Epidermal melanocyte (primary cell): Measurements from ENCODE around the gene GALNS.

ENCODE experiments used
- DNase-seq: peaks from one replicate; pipeline ENCODE4 v3.0.0; 2011; ENCODE audit warnings: low spot score; ENCODE audit not compliant: insufficient read length

The GALNS gene

DNA sequence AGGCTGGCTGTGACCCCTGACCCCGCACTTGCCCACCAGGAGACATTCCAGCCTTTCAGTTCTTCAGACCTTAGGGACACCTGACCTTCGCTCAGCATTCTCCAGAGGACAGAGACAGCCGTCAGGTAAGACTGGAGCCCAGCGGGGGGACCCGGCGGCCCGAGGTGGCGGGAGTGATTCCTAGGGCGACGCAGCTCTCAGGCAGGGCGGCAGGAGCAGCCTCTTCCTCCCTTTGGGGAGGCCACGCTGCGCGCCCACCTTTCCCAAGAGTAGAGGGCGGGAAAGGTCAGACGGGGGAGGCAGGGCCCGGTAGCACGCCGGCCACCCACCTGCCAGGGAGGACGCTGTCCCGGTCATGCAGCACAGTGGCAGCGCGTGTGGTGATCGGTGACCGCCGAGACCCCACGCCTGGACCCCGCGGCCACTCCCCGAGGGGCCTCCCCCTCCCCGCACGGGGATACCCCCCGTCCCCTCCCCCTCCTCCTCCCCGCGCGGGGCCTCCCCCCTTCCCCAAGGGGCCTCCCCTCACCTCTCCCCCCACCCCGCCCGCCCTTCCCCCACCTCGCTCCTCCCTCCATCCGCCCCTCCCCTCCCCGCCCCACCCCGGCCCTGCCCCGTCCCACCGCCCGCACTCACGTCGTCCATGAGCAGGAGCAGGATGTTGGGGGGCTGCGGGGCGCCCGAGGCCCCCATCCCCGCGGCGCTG, 472 bp downstream of the GALNS start:
- no peak for DNase-seq

DNA sequence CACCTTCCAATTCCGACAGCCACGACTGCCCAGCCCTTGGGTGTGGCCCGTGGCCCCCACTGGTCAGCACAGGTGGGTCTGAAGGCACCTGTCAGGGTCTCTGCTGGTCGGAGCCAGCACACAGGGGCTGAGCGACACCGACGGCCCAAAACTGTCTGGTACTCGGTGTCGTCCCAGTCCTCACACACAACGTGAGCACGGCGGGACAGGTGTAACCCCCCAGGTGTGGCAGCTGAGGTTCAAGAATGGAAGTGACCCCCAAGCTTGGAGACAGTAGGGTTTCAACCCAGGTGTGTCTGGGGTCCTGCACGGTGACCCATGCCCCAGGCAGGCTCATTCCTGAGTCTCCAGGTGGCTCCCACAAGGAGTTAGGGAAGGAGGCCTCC, 1.0 kb downstream of the GALNS start:
- no peak for DNase-seq

DNA sequence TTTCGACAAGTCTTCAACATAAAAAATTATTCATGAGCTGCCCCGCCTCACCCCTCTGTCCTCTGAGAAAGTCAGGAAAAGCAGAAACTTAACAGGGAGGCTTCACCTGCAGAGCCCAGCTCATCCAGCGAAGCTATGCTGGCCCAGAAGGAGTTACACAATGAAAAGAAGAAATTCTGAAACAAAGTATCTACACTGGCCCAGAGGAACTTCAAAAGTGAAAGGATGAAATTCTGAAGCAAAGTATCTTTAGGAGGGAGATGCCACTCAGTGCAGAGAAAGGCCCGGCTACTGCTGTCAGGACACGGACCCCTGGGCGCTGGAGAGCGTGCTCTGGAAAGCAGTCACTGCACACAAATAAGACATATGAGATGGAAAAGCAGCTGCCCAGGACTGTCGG, 1.6 kb downstream of the GALNS start:
- no peak for DNase-seq

DNA sequence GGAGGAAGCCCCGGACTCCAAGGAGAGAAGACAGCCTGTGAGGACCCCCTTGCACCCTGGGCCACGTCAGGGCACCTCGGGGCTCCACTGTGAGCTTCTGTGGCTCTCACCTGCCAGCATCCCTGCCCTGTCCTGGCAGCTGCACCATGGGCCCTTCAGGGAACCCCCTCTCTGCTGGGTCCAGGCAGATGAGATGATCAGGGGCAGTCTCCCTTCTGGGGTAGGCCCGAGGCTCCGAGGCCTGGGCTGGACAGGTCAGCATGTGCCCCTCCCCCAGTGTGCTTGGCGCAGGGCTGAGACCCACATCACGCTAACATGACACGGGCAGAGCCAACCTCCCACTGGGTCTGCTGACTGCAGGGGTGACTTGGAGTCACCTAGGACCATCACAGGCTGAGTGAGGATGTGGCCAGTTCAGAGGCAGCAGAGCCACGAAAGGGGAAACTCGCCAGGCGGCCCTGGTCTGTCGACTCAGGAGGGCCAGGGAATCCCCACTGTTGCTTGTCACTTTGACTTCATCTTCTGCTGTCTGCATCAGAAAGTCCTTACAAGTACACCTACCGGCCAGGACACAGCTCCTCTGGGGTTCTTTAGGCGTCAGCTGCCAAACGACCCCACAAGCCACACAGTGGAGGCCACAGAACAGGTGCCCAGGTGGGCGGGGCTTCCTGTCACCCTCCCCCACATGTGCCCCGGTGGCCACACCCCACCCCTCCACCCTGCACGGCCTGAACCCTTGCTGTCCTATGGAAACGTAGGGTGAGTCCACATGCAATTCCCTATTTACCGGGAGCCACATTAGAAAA, 2.2 kb downstream of the GALNS start:
- no peak for DNase-seq

DNA sequence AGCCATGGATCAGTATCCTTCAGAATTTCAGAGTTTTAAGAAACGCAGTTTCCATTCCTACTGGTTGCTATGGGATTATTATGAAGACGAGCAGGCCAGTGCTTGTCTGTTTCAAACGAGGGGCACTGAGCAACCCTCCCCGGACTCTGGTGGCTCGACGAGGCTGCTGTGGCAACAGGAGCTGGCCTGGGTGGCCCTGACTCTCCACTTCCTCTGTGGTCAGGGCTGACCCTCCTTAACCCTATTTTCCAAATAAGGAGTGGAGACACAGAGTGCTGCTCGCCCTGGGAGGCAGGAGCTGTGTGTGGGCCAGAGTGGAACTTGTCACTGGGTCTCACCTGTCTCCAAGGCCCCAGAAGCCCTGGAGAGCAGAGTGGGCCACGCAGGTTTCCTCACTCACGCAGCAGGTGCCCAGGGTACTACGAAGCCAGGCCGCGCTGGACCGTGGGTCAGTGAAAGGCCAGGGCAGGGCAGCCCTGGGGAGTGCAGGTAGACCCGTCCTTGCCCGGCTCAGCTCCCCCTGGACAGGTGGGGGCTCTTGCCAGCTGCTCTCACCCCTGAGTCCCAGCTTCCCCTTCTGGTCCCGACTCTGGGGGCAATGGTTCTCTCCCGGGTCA, 3.3 kb downstream of the GALNS start:
- no peak for DNase-seq

DNA sequence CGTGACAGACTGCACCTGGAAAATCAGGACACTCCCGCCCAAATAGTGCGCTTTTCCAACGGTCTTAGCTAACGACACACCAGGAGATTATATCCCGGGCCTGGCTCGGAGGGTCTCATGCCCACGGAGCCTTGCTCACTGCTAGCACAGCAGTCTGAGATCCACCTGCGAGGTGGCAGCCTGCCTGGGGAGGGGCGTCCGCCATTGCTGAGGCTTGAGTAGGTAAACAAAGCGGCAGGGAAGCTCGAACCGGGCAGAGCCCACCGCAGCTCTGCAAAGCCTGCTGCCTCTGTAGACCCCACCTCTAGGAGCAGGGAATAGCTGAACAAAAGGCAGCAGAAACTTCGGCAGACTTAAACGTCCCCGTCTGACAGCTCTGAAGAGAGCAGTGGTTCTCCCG, 5.1 kb downstream of the GALNS start:
- DNase-seq = no peak

DNA sequence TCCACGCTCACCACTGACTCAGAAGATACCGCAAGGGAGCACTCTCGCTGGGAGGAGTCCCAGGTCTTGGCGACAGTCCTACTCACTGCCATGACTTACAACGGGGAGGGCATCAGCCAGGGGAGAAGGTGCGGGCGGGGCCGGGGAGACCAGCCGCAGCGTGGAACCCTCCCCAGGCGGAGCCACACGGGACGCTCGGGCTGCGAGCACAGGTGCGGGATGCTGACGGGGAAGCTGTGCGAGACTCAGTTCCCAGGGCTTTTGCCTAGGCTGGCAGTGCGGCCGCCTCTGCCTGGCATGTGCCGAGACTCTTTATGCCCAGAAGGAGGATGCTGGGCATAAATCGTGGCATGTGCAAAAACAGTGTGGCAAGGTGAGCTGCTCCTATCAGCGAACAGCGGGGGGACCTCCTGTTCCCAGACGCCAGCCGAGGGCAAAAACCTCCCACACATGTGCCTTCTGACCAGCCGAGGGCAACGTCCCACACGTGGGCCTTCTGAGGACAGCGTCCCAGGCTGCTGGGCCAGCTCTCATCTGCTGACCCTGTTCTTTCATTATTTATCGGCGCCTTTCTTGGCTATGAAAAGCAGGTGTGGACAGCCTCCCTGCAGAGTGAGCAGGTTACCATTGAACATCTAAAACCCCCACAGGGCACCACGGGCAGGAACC, 6.1 kb downstream of the GALNS start:
- DNase-seq = no peak

DNA sequence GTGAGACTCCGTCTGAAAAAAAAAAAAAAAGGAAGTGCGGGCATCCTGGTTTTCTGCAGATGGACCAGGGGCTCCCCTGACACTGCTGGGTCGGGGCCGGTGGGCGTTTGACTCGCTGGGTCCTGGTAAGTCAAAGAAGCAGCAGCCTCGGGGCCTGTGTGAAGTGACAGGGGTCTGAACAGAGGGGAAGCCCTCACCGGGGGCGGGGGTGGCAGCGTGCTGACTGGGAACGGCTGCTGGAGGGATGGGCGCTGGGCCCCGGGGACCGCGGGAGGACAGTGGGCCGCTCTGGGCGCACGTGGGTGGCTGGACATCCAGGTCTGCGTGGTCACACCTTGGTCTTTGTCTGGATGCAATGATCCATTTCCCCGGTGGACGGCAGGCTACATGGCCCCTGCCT, 8.2 kb downstream of the GALNS start:
- DNase-seq = no peak

DNA sequence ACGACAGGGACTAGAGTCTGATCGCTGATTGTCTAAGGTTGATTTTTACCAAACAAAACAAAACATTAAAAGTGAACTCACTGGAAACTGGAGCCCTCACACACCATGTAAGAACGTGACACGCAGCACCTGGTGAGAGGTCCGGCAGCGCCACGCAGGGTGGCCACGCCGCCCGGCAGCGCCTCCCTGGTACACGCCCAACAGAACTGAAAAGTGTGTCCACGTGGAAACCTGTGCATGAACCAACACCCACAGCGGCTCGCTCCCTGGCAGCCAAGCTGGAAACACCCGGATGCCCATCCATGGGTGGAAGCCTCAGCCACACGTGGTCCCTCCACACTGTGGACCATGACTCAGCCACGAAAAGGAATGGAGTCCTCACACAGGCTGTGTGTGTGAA, 9.1 kb downstream of the GALNS start:
- DNase-seq = no peak

DNA sequence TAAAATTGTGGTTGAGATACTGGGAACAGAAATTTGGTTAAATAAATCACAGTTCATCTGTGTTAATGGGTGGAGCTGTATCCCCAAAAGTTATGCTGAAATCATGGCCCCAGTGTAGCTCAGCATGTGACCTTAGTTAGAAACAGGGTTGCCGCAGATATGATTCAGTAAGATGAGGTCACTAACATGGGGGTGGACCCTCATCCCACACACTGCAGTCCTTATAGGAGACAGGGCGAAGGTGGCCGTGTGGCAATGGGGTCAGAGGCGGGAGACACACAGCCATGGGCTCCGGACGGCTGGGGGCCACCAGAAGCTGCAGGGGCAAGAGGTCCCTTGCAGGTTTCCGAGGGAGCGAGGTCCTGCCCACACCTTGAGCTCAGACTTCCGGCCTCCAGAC, 10.7 kb downstream of the GALNS start:
- no peak for DNase-seq

DNA sequence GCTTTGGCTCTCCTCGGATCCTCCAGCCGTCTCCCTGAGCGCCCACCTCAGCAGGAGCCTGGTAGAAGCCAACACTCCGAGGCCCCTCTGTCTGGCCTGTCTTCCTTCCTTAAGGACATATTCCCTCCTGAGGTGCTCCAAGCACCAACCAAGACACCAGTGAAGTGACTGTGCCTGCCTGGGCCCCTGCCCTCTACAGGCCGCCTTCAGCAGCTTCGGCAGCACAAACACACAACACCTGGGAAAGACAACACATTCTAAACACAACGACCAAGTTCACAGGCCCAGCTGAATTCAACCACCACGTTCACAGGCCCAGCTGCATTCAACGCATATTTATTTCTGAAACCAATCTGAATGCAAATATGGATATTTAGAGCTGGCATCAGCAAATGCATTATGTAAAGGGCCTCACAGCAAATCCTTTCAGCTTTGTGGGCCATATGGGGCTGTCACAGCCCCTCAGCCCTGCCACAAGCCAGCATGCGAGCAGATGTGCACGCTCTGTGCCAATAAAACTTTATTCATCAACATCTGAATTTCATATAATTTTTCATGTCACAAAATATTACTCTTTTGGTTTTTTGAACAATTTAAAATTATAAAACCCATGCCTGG, 12.2 kb downstream of the GALNS start:
- no peak for DNase-seq

DNA sequence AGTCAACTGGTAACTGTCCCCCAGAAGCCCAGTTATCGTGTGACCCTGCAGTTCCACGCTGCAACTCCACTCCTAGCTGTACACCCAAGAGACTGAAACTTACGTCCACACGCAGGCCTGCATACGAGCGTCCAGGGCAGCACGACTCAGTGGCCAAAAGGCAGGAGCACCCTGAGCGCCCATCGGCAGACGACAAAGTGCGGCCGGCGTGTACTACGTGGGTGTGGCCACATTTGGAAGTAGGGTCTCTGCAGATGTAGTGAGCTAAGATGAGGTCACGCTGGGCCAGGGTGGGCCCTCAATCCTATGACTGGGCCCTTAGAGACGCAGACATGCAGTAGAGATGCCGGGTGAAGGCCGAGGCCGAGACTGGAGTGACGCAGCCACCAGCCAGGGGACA, 13.5 kb downstream of the GALNS start:
- no peak for DNase-seq

DNA sequence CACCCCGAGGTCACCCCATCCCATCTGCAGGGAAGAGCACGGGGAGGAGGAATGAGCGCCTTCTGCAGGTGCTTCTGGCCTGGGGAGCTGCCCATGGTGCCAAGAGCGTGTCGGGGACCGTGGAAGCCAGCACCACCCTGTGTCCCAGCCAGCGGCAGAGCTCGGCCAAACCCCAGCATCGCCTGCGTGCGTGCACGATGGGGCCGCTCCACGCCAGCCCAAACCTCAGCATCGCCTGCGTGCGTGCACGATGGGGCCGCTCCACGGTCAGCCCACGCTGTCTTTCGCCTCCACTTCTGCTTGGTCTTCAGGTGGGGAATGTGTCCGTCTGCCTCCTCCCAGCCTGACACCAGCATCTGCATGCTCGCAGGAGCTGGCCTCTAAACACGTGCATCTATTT, 13.9 kb downstream of the GALNS start:
- no peak for DNase-seq

DNA sequence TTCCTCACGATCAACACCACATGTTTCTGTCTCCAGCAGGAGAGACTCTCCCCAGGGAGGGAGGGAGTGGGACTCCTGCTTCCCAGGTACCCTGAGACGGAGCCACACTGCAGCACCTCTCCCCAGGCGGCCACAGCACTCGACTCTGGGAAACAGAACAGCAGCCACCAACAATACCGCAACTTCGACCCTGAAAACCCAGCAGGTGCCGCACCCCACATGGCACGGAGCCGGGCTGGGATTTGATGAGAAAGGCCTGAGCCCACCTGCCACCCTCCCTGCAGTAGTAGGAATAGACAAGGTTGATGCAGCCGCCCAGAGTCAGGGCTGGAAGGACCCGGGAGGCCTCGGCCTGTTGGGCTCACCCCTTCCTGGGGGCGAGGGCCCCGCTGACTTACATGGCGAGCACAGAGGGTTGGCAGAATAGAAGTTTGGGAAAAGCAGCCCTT, 14.4 kb downstream of the GALNS start:
- DNase-seq = no peak

DNA sequence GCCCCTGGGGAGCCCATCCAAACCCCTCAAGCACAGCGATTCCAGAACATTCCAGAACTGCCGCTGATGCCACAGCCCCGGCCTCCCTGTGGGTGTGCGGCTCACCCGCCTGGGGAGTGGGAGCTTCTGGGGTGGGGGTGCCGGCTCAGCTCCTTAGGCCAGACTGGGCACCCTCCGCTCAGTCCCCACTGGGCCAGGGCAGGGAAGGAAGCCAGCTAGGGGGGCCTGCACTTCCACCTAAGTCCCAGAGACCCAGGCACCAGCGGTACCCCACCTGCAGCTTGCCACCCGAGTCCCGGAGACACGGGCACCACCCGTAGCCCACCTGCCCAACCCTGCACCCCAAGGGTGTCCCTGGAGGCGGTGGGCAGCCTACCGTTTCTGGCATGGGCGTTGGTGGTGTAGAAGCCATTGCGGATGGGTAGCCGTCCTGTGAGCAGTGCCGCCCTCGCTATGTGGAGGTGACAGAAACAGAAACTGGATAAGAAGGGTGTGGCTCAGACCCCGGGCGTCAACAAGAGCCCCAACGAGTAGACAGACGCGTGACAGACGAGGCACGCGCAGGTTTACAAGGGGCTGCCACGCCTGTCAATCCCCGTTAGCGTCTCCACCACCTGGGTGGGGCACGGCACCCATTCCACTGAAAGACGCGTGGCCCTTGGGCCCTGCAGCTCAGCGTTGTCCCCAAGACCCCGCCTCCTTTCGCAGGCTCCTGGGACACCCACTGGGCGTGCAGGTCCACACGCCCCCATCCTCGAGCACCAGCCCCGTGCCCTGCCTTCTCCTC, 15.0 kb downstream of the GALNS start:
- no peak for DNase-seq

DNA sequence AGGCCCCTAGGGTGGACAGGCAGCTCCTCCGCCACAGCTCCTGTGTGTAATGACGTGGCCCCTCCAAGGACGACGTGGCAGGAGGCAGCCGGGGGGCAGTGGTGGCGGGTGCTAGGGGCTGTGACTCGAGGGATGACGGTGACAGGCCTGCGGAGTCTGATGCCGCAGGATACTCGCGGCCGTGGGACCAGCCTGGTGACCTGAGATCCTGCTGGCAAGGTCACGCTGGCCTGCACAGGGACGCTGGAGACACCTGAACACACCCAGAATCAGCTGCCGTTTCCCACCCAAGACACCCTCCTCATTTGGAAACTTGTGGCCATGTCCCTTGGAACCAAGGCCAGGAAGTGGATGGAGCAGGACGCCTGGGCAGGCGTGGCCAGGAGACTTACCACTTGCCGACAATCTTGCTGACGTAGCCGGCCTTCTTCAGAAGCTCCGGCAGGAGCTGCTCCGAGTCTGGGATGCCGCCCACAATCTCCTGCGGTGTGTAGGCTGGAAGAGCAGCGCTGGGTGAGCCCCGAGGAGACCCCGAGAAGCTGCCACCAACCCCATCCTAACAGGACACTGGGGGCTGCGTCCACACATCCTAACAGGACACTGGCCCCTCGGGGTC, 16.0 kb downstream of the GALNS start:
- DNase-seq = no peak

DNA sequence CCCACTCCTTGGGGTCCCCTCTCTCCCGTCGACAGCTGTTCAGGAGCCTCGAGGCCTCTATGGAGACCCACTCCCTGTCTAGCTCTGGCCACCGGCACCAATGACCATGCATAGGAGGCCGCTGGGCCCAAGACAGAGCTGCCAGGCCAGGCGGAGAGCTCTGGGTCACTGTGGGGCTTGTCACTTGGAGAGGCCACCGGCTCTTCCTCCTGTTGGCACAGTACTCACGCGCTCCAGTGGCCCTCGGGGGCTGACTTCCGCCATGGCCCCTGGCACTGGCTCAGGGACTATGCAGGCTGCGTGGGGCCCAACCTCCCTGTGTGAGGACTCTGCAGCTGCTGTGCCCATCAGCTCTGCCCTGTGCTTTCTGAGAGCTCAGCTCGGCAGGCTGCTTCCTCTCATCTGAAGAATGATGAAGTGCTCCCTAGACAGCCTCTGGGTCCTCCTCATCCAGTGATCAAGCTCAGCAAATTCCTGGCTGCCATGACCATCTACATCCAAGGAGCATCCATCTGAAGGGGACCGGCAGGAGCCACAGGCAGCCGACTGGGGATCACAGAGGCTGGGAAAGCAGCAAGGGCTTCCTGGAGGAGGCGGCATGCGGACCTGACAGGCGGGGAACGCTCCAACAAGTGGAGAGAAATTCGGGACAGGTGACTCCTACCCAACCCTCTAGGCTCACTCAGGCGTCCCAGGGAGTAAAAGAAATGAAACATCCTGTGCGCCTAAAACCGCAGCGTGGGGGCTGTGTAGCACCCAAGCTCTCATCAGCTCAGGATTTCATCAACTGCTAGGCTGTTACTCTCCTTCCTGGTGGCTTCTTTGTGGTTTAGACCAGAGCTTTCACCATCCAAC, 16.8 kb downstream of the GALNS start:
- DNase-seq = no peak

DNA sequence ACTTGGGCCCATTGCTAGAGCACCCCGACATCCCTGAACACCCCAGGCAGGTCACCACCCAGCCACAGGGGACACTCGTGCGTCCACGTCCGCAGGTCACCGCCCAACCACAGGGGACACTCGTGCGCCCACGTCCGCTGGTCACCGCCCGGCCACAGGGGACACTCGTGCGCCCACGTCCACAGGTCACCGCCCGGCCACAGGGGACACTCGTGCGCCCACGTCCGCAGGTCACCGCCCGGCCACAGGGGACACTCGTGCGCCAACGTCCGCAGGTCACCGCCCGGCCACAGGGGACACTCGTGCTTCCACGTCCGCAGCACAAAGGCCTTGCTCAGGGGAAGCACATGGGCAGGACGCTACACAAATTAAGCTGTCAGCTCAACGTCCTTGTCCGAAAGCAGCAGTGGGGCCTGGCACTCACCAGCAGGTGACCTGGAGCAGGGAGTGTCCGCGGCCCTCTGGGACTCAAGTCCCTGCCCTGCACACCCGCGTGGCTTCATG, 17.7 kb downstream of the GALNS start:
- no peak for DNase-seq

DNA sequence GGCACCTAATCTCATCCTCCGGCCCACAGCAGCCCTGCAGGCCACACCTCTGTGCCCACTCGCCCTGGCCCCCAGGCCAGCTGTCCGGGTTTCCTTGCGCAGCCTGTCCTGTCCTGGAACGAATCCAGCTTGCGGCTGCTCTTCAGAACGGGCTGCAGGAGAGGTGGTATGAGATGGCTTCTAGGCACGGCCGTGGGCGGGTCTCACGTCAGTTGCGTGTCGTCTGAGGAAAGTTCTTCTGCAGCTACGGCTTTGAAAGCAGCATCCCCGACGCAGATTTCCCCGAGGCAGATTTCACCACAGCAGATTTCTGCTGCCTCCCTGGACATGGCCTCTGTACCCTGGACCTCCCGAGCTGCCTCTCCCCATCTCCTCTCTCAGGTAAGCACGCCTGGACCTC, 18.2 kb downstream of the GALNS start:
- DNase-seq = no peak
